ENCODE measurements around the gene IMMP2L. TPM values are rescaled to one million over a fixed set of nuclear protein-coding genes. Genes with fewer than 3 reads are reported as not detected.

Gene IMMP2L
- total RNA-seq, 2 donors from 2014 or later, result 21.7 to 27.5 TPM

DNA sequence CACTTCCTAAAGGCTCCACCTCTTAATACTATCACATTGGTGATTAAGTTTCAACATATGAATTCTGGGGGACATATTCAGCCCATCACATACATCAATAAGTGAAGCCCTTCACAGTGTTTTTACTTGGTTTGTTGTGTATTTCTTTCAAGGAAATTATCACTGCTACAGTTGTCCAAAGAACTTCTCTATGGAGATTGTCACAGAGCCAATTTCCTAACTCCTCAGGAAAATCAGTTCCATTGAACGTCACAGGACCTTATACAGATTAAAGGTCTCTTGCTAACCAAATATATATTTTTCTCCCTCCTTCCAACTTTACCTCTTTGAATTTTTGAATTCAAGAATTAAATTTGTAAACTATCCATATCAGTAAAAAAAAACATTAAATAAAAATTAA lies 357.0 kb downstream of the IMMP2L start:
- Mint-ChIP-seq H3K9me3 (peaks cover 0 to 2% of the 10 kb centered on the region in 2 donors), H3K36me3 (ENCODE audit: insufficient read depth in 2 of 2) (peaks cover 0 to 5% of the 10 kb centered on the region in 2 donors), H3K27me3 (ENCODE audit: low read depth) (no peaks in the 10 kb centered on the region), H3K4me1 (ENCODE audit: low read depth) (no peaks in the 10 kb centered on the region), H3K4me3 (no peak overlapping the region), H3K27ac (no peak overlapping the region)
- ATAC-seq (replicated peaks in 1 of 2) (no peak), DNase-seq (no peak)

- Mint-ChIP-seq H3K27ac (no peak overlapping the region), H3K9me3 (peaks cover 0 to 2% of the 10 kb centered on the region in 2 donors), H3K4me1 (ENCODE audit: low read depth) (peaks cover 12% of the 10 kb centered on the region), H3K27me3 (ENCODE audit: low read depth) (no peaks in the 10 kb centered on the region), H3K36me3 (ENCODE audit: insufficient read depth in 2 of 2) (peaks cover 0 to 5% of the 10 kb centered on the region in 2 donors), H3K4me3 (no peak overlapping the region)
- DNase-seq (no peak), ATAC-seq (replicated peaks in 1 of 2) (no peak)
Observed at GRCh38 chr7:111202321-111202720, 360.0 kb downstream of the IMMP2L start.

DNA sequence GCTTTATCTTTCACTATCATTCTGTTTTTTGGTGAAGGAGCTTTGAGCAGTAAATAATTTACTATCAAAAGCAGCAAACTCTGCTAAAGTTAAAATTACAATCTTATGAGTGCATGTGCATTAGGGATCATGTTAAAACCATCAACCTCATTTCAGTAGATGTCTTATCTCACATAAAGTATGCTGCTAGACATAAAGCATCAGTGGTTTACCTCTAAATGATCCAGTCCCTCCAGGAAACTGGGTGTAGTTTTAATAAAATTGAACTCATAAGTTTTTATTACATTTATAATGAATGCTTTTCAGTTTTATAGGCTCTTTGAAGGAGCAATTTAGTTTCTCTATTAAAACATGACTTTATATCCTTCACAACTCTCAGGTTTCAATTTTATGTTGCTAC lies 362.6 kb downstream of the IMMP2L start:
- Mint-ChIP-seq H3K9me3 (peaks cover 0 to 2% of the 10 kb centered on the region in 2 donors), H3K4me1 (ENCODE audit: low read depth) (peaks cover 12% of the 10 kb centered on the region), H3K27ac (no peak overlapping the region), H3K4me3 (no peak overlapping the region), H3K27me3 (ENCODE audit: low read depth) (no peaks in the 10 kb centered on the region), H3K36me3 (ENCODE audit: insufficient read depth in 2 of 2) (peaks cover 2 to 5% of the 10 kb centered on the region in 2 donors)
- ATAC-seq (replicated peaks in 1 of 2), result no peak
- DNase-seq, result no peak

GRCh38 chr7:111198255-111198654 lies 364.0 kb downstream of the IMMP2L start:
- DNase-seq (no peak), ATAC-seq (replicated peaks in 1 of 2) (peak; percentile 60 to 88)
- peak overlapping the region; percentile 1 for H3K27ac Mint-ChIP-seq
- H3K4me3 Mint-ChIP-seq, result no peak overlapping the region
- H3K36me3 Mint-ChIP-seq (ENCODE audit: insufficient read depth in 2 of 2), result peaks cover 2 to 4% of the 10 kb centered on the region in 2 donors
- H3K9me3 Mint-ChIP-seq, result peaks cover 0 to 1% of the 10 kb centered on the region in 2 donors
- peaks cover 12% of the 10 kb centered on the region for H3K4me1 Mint-ChIP-seq (ENCODE audit: low read depth)
- no peaks in the 10 kb centered on the region for H3K27me3 Mint-ChIP-seq (ENCODE audit: low read depth)

DNA sequence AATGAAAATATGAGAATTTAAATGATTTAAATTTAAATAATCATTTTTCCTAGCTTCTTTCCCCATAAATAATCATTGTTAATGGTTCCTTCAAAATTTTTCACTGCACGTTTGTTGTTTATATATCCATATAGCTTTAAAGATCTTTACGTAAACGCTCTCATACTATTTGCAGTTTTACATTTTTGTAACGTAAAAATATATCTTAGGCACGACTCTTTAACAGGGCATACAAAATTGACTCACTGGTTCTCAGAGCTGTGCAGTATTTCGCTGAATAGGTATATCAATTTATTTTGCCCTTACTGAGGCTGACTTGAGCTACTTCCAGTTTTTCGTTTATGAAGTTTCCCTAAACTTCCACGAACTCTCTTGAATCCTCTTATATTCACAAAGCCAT lies 365.6 kb downstream of the IMMP2L start:
- no peak for DNase-seq
- Mint-ChIP-seq H3K9me3 (peaks cover 0 to 7% of the 10 kb centered on the region in 2 donors), H3K36me3 (ENCODE audit: insufficient read depth in 2 of 2) (peaks cover 2% of the 10 kb centered on the region in 2 donors), H3K4me3 (no peak overlapping the region), H3K27ac (no peak overlapping the region), H3K27me3 (ENCODE audit: low read depth) (no peaks in the 10 kb centered on the region), H3K4me1 (ENCODE audit: low read depth) (peaks cover 12% of the 10 kb centered on the region)
- ATAC-seq (replicated peaks in 1 of 2), result no peak

DNA sequence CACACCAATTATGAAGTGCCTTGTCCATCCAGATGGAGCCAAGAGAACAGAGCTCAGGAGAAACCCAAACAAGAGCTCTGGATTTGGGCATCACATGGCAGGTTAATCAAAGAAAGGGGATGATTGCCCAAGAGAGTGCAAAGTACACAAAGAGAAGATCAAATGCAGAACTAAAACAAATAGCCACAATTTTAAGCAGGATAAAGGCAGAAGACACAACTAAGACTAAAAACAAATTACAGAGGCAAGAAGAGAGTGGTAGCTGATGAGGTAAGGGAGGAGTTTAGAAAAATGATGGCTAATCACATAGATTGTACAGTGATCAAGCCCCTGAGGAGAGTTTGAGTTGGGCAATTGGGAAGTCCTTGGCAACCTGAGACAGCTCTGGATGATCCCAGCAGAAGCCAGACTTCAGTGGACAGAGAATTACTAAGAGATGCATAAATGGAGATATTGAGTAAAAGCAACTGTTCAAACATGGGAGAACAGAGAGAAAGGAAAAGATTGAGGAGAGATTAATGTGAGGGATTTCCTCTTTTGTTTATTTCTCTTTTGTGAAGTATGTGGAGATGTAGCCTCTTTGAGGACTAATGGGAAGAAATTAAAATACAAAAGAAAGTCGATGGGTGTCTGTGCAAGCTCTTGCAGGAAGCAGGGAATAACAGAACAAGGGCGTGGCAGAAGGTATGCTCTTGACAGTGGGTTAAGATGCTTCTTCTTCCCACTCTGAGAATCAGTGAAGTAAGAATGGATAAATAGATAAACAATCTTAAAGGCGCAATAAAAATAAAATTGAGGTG lies 369.5 kb downstream of the IMMP2L start:
- no peaks in the 10 kb centered on the region for H3K27me3 Mint-ChIP-seq (ENCODE audit: low read depth)
- ATAC-seq (replicated peaks in 1 of 2) (no peak), DNase-seq (no peak)
- H3K4me1 Mint-ChIP-seq (ENCODE audit: low read depth), result peaks cover 2% of the 10 kb centered on the region
- H3K4me3 Mint-ChIP-seq, result no peak overlapping the region
- H3K9me3 Mint-ChIP-seq, result peaks cover 0 to 8% of the 10 kb centered on the region in 2 donors
- H3K36me3 Mint-ChIP-seq (ENCODE audit: insufficient read depth in 2 of 2), result peaks cover 2% of the 10 kb centered on the region in 2 donors
- H3K27ac Mint-ChIP-seq, result no peak overlapping the region

GRCh38 chr7:111190804-111191203 lies 371.5 kb downstream of the IMMP2L start:
- peaks cover 0 to 2% of the 10 kb centered on the region in 2 donors for H3K36me3 Mint-ChIP-seq (ENCODE audit: insufficient read depth in 2 of 2)
- H3K9me3 Mint-ChIP-seq, result peaks cover 0 to 8% of the 10 kb centered on the region in 2 donors
- H3K27ac Mint-ChIP-seq, result no peak overlapping the region
- H3K27me3 Mint-ChIP-seq (ENCODE audit: low read depth), result no peaks in the 10 kb centered on the region
- no peak overlapping the region for H3K4me3 Mint-ChIP-seq
- H3K4me1 Mint-ChIP-seq (ENCODE audit: low read depth), result no peaks in the 10 kb centered on the region
- no peak for ATAC-seq (replicated peaks in 1 of 2)
- no peak for DNase-seq

DNA sequence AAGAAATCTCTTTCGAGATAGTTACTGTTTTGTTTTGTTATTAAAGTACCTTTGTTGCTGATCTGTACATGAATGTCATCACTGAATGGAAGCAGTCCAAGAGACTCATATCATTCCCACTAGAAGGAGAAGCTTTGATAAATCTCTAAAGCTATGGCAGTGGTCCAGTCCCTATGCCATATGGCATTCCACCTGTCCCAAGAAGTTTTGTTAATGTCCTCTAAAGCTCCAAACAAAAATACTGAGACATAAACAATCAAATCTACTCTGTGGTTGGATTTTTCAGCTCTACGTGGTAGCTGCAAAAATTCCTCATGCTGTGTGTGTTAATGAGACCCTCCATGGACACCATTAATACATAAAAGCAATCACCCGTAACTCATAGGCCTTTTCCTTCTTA lies 377.3 kb downstream of the IMMP2L start:
- no peak for ATAC-seq (replicated peaks in 1 of 2)

GRCh38 chr7:111183321-111183720 lies 379.0 kb downstream of the IMMP2L start:
- no peak overlapping the region for H3K27ac Mint-ChIP-seq
- ATAC-seq (replicated peaks in 1 of 2) (no peak), DNase-seq (no peak)
- H3K4me3 Mint-ChIP-seq, result no peak overlapping the region
- H3K36me3 Mint-ChIP-seq (ENCODE audit: insufficient read depth in 2 of 2), result no peaks in the 10 kb centered on the region
- H3K9me3 Mint-ChIP-seq, result peaks cover 0 to 2% of the 10 kb centered on the region in 2 donors
- no peaks in the 10 kb centered on the region for H3K27me3 Mint-ChIP-seq (ENCODE audit: low read depth)
- H3K4me1 Mint-ChIP-seq (ENCODE audit: low read depth), result no peaks in the 10 kb centered on the region

More for the DNA sequence above, 377.3 kb downstream of the IMMP2L start:
- no peak for DNase-seq
- Mint-ChIP-seq H3K36me3 (ENCODE audit: insufficient read depth in 2 of 2) (no peaks in the 10 kb centered on the region), H3K27ac (no peak overlapping the region), H3K9me3 (peaks cover 0 to 2% of the 10 kb centered on the region in 2 donors), H3K4me3 (no peak overlapping the region), H3K27me3 (ENCODE audit: low read depth) (no peaks in the 10 kb centered on the region), H3K4me1 (ENCODE audit: low read depth) (no peaks in the 10 kb centered on the region)

- Mint-ChIP-seq H3K27me3 (ENCODE audit: low read depth) (no peaks in the 10 kb centered on the region), H3K4me3 (no peak overlapping the region), H3K9me3 (no peaks in the 10 kb centered on the region), H3K36me3 (ENCODE audit: insufficient read depth in 2 of 2) (no peaks in the 10 kb centered on the region), H3K4me1 (ENCODE audit: low read depth) (peaks cover 11% of the 10 kb centered on the region), H3K27ac (peak overlapping the region; percentile 17)
- DNase-seq (peak in 1 of 2 donors; percentile 20), ATAC-seq (replicated peaks in 1 of 2) (peak; percentile 84 to 97)
Observed at GRCh38 chr7:111180338-111180737, 382.0 kb downstream of the IMMP2L start.

GRCh38 chr7:111175908-111176441 lies 386.3 kb downstream of the IMMP2L start:
- Mint-ChIP-seq H3K9me3 (no peaks in the 10 kb centered on the region), H3K36me3 (ENCODE audit: insufficient read depth in 2 of 2) (no peaks in the 10 kb centered on the region), H3K4me3 (no peak overlapping the region), H3K4me1 (ENCODE audit: low read depth) (peaks cover 16% of the 10 kb centered on the region), H3K27ac (no peak overlapping the region), H3K27me3 (ENCODE audit: low read depth) (no peaks in the 10 kb centered on the region)
- ATAC-seq (replicated peaks in 1 of 2), result peak in 1 of 2 donors; percentile 9
- no peak for DNase-seq

DNA sequence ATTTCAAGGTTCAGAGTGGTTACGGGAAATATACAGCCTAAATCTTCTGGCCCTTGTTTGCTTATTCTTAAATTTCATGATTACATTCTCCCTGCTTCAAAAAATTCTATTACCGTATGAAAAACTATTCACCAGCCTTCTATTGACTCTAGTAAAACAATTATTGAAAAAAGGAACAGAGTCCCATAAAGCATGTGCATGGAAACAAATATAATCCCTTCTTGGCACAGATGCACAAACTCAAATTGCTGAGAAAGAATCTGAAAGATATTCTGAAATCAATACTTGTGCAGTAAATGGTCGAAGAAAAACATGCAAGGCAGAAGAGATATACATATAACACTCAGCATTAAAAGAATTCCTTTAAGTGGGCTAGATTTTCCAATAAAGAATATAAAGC lies 387.8 kb downstream of the IMMP2L start:
- no peaks in the 10 kb centered on the region for H3K27me3 Mint-ChIP-seq (ENCODE audit: low read depth)
- H3K9me3 Mint-ChIP-seq, result no peaks in the 10 kb centered on the region
- no peak overlapping the region for H3K27ac Mint-ChIP-seq
- no peak overlapping the region for H3K4me3 Mint-ChIP-seq
- H3K4me1 Mint-ChIP-seq (ENCODE audit: low read depth), result peaks cover 16% of the 10 kb centered on the region
- DNase-seq, result no peak
- H3K36me3 Mint-ChIP-seq (ENCODE audit: insufficient read depth in 2 of 2), result no peaks in the 10 kb centered on the region
- no peak for ATAC-seq (replicated peaks in 1 of 2)

- Mint-ChIP-seq H3K27ac (no peak overlapping the region), H3K36me3 (ENCODE audit: insufficient read depth in 2 of 2) (no peaks in the 10 kb centered on the region), H3K9me3 (no peaks in the 10 kb centered on the region), H3K27me3 (ENCODE audit: low read depth) (no peaks in the 10 kb centered on the region), H3K4me1 (ENCODE audit: low read depth) (peaks cover 16% of the 10 kb centered on the region), H3K4me3 (no peak overlapping the region)
- no peak for DNase-seq
- no peak for ATAC-seq (replicated peaks in 1 of 2)
Observed at GRCh38 chr7:111173990-111174389, 388.3 kb downstream of the IMMP2L start.

Data from activated T-cell treated with anti-CD3 and anti-CD28 coated beads, Interleukin-2, amount 50 U/mL, for 72 hours (primary cell).